CD4-positive, alpha-beta T cell treated with Interleukin-12 subunit alpha and Interleukin-12 subunit beta, for 1 hour (primary cell): ENCODE results near the gene CPM.
"Not testable (repeated sequence)": the region's sequence is repeated elsewhere in the genome, so short reads cannot be mapped to it uniquely, and the experiment has no call there.

Source experiments
- DNase-seq: peaks from one replicate; pipeline ENCODE4 v3.0.0-alpha.2; 2020

The CPM gene

DNA sequence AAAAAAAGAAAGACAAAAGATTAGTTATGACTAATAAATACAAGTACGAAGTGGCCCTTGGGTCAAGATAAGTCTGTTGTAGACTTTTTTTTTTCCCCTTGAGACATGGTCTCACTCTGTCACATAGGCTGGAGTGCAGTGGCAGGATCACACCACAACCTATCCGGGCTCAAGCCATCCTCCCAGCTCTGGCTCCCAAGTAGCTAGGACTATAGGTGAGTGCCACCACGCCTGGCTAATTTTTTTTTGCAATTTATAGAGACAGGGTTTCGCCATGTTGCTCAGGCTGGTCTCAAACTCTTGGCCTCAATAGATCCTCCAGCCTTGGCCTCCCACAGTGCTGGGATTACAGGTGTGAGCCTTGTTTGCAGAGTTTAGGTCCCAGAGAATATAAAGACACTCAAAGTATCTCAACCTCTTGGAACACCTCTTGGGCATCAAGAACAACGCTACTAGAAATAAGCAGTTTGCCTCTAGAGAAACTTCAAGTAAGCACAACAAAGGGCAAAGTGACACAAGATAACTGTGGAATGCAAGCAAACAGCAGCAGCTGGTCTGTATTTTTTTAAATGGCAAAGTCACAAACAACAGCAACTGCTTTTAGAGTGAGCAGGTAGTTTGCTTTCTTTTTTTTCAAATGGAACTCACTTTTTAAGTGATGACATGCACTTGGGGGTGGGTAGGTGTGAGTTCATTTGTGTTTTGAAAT is 128.9 kb downstream of the CPM start:
- no peak for DNase-seq

DNA sequence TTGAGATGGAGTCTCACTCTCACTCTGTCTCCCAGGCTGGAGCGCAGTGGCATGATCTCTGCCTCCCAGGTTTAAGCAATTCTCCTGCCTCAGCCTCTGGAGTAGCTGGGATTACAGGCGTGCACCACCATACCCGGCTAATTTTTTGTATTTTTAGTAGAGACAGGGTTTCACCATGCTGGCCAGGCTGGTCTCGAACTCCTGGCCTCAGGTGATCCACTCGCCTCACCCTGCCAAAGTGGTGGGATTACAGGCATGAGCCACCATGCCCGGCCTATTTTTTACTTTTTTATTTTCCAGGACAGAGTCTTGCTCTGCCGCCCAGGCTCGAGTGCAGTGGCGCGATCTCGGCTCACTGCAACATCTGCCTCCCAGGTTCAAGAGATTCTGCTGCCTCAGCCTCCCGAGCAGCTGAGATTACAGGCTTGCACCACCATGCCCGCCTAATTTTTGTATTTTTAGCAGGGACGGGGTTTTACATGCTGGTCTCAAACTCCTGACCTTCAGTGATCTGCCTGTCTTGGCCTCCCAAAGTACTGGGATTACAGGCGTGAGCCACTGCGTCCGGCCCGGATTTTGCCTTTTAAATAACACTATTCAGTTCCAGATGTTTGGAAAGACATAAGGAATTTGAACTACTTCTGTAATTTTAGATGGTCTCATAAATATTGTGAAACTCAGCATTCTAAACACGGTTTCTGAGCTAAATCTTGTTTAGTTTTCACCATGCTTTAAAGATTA is 129.9 kb downstream of the CPM start:
- not testable (repeated sequence) for DNase-seq

DNA sequence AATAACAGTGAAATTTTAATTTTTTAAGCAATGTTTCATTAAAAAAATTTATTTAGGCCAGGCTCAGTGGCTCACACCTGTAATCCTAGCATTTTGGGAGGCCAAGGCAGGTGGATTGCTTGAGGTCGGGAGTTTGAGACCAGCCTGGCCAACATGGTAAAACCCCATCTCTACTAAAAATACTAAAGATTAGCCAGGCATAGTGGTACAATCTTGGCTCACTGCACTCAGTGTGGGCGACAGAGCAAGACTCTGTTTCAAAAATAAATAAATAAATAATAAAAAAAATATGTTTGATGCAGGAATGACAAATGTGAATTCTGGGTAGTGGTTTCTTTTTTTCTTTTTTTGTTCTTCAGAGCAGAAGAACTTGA is 130.6 kb downstream of the CPM start:
- DNase-seq, result not testable (repeated sequence)
